GM11168 (cell line): ENCODE data around the gene UBA52.
"Not testable (repeated sequence)": the region's sequence is repeated elsewhere in the genome, so short reads cannot be mapped to it uniquely, and the experiment has no call there.

Experiments used
- in situ Hi-C: fragments of 300-500 bp; cut with MboI; formaldehyde crosslinking; loops from one replicate; pipeline ENCODE4 v1.12.0; 2022; ENCODE audit warnings: low sequenced_read_pairs; ENCODE audit not compliant: unreplicated experiment

Gene UBA52

DNA sequence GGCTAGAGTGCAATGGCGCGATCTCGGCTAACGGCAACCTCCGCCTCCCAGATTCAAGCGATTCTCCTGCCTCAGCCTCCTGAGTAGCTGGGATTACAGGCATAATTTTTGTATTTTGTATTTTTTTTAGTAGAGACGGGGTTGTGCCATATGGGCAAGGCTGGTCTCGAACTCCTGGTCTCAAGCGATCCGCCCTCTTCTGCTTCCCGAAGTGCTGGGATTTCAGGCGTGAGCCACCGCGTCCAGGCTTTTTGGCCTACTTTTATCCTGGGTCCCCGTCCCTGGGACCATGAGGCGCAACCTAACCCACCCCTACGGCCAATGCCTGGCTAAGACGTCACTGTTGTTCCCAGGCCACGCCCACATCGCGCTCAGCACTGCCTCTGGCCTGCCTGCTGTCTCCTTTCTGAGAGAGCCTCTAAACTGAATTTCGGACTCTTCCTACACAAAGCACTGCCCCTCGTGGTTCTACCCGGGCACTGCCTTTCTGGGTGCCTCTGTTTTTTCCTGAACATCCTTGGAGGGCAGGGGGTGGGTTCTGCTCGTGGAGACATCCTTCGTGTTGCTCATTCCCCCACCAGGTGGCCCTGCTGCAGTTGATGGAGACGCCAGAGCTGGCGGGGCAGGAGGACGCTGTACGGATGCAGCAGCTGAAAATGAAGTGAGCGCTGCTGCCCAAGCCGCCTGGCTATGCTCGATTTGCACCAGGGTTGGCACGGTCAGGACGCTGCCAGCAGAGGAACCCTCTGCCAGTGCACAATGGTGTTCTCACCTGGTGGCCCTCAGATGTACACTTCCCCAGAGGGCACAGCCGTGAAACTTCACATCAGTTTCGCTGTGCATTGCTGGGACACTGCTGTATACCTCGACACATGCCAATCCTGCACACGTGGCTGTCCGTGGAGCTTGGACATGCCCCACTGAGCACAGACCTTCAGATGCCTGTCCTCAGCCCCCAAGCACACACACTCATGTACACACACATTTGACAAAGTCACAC is 18.9 kb downstream of the UBA52 start:
- in situ Hi-C loops: no loop called here

DNA sequence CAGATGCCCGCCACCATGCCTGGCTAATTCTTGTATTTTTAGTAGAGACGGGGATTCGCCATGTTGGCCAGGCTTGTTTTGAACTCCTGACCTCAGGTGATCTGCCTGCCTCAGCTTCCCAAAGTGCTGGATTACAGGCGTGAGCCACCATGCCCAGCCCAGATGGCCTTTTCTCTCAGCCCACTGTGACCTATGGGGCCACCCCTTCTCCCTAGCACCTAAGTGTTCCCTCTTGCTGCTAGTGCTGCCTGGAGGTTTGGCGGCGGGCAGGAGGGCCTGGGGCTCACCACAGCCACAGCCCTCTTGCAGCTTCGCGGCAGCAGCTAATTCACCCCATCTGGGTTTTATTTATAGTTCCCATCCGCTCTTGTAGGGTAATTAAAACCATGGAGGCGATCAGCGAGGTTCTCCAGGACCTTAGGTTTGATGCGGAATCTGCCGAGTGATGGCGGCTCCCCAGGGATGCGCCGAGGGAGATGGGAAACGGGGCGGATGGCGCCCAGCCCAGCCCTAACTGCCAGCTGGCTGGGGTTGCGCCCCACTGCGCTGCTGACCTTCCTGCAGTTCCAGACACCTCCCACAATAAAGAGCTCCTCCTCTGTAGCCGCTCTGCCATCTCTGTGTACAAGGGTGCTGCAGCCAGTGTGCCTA is 20.2 kb downstream of the UBA52 start:
- in situ Hi-C loops: no loop called here

DNA sequence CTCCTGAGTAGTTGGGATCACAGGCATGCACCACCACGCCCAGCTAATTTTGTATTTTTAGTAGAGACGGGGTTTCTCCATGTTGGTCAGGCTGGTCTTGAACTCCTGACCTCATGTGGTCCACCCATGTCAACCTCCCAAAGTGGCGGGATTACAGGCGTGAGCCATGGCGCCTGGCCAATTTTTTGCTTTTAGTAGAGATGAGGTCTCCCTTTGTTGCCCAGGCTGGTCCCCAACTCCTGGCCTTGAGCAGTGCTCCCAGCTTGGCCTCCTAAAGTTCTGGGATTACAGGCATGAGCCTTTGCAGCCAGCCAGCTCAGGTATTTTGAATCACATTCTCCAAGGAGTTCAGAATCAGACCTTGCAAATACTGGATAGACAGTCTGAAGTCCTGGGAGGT is 21.1 kb downstream of the UBA52 start:
- in situ Hi-C loops: not testable (repeated sequence)

DNA sequence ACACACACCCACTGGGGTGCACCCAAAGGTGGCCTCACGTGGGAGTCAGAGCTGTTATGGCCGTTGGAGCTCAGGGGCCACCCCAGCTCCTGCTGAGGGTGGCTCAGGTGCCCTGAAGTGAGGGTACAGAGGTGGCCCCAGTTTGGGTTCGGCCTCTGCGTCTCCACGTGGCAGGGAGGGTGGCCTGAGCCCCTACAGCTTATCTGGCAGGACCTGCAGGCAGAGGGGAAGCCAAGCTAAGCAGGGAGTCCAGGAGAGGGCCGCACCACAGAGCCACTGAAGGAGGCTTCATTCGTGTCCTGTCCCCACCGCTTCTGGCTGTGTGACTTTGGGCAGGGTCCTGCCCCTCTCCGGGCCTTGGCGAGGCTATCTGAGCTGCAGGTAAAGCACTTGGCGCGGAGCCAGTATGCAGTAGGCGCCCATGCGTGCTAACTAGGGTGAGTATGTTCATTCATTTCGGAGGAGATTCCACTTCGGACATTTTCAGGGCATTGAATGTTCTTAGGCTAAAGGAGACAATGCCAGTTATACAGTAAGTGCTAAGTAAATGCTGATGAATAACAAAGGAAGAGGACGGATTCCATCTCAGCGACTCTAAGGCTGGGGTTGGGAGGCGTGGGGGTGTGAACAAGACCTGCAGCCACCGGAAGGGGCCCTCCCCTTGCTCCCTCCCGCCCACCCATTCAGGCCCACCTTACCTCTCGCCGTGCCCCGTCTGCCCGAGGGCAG is 21.9 kb downstream of the UBA52 start:
- in situ Hi-C loops: no loop called here

DNA sequence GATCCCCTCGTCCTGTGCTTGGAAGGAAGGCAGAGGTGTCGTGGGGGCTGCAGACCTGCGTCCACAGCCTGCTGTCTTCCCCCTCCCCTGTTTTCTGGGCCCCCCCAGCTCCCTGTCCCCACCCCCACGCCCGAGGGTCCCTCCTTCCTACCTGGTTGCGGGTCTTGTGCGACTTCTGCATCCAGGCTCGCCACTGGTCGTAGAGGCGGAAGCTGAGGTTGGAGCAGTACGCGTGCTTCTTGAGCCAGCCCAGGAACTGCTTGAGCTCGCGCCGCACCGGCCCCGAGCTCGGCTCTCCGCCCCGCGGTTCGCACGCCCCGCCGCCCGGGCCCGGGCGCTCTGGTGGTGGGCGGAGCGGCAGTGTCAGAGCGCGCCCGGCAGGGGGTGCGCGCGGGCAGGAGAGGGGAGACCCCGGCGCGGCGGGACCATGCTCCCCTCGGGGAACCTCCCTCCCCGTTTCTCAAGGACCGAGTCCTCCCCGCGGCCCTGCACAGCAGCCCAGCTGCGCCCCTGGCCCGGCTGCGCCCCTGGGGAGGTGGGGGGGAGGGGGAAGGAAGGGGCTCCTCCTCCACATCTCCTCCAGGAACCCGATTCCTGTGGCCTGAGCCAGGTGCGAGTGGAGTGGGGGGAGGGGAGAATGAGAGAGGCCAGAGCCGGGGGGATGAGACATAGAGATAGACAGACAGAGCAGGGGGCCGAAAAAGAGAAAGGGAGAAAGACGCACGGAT is 22.6 kb downstream of the UBA52 start:
- in situ Hi-C loops: no loop called here

DNA sequence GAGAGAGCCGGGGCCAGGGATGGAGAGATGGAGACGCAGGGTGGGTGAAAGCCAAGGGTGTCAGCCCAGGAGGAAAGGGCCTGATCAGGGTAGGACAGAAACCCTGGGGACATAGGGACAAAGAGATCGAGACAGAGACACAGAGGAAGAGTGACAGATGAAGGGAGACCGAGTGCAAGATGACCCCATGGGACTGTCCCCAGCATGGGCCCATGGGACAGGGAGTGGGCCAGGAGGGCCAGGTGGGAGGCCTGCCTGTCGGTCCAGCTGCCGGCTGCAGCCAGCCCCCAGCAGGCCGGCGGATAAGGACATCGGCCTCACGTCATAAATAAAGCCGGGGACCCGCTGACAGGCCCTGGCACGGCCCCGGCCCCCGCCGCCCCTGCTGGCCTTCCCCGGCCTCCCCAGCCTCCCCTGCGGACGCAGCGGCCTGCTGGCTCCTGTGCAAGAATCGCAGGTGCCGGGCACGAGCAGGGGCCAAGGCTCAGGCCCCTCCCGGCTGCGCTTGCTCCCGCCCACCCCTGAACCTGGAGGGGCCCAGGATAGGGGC is 23.2 kb downstream of the UBA52 start:
- in situ Hi-C loops: no loop called here

DNA sequence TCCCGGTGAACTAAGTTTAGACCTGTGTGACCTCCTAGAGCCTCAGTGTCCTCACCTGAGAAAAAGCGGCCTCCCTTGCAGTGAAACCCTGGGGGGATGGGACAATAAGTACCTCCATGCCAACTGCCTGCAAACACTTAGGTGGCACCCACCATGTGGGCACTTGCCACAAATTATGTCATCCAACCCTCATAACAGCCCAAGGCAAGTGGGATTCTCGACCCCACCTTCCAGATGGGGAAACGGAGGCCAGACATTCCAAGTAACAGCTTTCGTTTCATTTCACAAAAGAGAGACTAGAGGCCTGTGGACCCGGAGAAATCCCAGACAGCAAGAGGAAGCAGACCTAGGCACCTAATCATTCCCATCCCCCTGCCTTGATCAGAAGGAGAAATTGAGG is 23.8 kb downstream of the UBA52 start:
- in situ Hi-C loops: no loop called here

DNA sequence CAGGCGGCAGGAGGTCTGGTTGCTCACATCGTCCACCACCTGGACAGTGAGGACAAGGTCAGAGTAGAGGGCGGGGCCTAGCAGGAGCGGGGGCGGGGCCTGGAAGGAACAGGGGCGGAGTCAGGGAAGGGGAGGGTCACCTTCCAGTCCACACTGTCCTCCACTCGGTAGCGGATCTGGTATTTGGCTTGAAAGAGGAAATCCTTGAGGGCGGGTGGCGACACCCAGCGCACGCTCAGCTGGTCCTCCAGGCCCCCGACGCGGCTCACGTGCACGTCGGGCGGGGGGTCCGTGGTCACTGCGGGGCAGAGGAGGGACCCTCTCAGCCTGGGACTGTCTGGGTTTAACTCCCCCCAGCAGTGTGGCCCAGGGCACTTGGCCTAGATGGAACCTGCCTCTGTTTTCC is 25.1 kb downstream of the UBA52 start:
- in situ Hi-C loops: no loop called here

DNA sequence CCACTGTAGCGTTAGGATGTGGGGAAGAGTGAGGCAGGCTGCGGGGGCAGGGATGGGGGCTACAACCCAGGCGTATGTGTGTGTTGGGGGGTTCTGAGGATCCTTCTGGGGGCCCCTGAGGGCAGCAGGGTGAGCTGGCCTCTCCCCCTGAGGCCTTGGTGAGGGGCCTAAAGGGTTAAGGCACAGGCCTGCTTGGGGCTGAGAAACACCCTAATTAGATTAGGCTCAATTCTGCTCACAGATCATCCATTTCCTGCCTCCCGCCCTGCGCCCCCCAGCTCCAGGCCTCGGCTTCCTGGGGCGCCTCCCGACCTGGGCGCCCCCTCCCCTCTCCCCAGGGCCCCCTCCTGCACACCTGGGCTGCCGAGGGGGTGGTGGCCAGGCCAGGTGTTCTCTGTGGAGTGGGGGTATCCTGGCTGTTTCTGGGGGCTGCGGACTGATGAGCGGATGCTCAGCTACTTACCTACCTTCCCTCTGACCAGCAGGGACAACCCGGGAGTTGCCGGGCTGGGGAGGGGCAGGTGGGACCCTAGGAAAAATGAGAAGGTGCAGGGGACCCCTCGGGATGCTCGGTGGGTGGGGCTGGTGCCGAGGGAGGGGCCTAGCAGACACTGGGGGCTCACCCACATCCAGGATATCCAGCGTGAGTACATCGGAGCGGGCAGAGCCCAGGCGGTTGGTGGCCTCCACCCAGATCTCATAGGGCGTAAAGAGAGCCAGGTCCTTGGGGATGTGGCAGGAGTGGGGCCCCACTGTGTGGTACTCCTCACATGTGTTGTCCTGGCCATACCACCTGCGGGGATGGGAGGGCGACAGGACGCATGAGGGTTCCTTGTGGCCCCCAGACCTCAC is 26.4 kb downstream of the UBA52 start:
- in situ Hi-C loops: no loop called here

DNA sequence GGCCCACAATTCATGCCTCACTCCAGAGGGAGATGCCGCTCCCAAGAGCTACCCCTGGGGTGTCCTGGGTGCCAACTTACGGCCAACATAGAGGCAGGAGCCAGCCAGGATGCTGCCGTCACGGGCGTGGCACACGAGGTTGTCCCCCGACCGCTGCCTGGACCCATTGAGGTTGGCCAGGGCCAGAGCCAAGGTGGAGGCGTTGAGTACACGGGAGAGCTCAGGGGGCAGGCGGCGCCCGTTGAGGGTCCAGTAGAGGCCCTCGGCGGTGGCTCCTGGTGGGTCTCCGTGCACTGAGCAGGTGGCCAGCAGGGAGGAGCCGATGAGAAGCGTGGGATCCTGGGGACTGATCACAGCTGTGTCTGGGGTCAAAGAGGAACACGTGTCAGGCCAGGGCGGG is 27.8 kb downstream of the UBA52 start:
- in situ Hi-C loops: no loop called here

DNA sequence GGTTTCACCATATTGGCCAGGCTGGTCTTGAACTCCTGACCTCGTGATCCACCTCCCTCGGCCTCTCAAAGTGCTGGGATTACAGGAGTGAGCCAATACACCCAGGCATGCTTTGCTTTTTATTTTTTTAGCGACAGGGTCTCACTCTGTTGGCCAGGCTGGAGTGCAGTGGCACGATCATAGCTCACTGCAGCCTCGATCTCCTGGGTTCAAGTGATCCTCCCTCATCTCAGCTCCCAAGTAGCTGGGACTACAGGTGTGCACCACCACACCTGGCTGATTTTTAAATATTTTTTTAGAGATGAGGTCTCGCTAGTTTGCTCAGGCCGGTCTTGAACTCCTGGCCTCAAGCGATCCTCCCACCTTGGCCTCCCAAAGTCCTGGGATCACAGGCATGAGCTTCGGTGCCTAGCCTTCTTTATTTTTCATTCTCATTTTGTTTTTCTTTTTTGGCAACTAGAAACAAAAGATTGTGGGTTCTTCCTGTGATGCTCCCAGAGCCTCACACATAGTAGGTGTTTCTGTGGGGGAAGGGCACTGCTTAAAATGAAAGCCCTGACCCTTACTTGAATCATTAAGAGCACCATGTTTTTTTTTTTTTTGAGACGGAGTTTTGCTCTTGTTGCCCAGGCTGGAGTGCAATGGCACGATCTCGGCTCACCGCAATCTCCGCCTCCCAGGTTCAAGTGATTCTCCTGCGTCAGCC is 29.2 kb downstream of the UBA52 start:
- in situ Hi-C loops: not testable (repeated sequence)

DNA sequence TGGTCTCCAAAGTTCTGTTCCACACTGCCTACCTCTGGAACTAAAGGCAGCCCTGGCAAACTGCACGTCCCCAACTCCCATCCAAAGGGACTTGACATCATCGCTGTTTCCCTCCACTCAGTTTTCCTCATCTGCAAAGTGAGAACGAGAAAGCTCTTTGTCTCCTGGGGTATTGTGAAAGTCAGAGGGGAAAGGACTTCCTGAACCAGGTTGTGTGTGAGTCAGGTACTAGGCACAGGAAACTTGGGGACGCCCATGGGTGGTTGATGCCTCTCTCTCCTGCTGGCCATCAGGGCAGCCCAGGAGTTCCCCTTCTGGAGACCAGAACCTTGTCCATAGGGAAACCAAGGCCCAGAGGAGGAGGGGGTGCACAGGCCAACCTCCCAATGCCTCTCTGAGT is 30.2 kb downstream of the UBA52 start:
- in situ Hi-C loops: no loop called here

DNA sequence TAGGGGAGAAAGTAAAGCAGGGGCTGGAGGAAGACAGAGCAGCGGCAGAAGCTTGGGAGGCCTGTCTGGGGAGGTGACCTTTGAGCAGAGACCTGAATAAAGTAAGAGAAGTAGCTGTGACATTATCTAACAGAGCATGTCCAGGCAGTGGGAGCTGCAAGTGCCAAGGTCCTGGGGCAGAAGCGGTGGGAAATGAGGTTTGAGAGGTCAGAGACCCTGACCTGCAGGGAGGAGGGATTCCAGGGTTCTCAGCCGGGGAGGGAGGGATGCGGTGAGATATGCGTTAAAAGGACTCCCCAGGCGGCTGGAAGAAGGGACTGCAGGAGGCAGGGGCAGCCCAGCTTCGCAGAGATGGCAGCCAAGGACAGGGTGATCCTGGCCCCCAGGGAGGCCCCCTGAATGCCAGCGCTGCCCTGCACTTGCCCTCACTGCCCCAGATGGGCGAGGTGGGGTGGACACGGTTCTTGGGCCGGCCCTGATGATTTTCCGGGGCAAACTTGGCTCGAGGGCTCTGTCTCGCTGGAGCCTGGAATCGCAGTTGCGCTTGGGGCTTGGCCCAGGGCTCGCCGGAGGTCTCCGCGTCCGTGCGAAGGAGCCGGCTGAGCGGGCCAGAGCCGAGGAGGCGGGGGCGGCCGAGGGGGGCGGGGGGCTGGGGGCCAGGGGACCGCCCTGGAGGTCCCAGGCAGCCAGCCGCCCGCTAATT is 31.7 kb downstream of the UBA52 start:
- in situ Hi-C loops: no loop called here

DNA sequence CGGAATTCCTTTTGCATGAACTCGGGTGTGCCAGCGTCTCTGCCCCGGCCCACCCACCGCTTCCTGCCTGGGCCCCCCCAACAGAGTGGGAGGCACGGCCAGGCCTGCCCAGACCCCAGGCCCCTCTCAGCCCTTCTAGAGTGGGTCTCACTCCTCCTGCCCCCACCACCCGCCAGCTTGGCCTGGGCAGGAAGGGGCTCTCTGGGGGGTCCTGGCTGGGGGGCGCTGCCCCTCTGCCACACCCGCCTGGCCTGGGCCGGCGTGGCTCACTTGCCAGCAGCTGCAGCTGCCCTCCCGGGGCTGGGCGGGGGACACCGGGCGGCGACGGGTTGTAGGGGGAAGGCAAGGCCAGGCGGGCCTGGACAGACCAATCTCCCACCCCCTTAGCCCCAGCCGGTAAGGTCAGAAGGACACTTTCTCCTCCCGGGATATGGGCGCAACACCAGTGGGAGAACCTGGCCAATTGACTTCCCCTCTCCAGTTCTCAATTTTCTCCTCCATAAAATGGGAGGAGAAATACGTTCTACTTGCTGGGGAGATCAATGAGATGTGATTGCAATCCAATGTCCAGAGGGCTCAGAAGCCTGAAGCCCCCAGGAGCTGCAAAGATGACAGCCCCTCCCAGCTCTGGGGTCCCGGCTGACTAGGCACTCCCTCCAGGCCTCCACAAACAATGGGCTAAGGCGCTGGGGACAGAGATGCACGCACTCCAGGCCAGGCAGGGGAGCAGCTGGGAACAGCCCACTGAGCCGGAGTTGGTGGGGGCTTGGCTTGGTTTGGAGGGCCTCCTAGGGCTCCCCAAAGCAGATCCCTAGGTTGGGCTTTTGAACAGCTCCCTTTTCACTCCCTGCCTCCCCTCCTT is 32.5 kb downstream of the UBA52 start:
- in situ Hi-C loops: no loop called here

DNA sequence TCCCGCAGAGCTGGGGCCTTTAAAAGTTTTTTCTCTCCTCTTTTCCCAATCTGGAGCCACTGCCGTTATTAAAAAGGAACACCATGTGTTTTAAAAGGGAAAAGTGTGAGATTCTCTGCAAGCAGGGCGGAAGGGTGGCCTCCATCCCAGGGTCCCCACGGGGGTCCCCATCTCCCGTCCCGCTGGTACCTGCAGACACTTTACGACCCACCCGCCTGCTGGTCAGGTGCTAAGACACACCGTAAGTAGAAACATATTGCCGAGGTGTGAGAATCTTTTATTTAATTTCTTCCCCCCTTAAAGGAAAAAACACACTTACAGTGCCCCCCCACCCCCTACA is 33.1 kb downstream of the UBA52 start:
- in situ Hi-C loops: no loop called here

DNA sequence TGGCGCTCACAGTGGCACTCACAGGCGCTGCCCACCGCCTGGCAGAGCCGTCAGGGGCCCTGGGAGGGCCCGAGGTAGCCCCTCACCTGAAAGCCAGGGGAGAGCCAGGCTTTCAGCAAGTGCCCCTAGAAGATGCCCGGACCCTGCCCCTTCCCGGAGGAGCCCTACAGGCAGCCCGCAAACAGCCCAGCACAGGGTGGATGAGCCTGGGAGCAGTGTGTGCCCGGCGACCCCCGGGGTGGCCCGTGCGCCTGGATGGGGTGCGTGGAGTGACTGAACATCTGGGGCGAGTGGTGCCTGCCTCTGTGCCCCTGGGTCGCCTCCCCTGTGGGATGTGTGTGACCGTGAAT is 33.5 kb downstream of the UBA52 start:
- in situ Hi-C loops: no loop called here

DNA sequence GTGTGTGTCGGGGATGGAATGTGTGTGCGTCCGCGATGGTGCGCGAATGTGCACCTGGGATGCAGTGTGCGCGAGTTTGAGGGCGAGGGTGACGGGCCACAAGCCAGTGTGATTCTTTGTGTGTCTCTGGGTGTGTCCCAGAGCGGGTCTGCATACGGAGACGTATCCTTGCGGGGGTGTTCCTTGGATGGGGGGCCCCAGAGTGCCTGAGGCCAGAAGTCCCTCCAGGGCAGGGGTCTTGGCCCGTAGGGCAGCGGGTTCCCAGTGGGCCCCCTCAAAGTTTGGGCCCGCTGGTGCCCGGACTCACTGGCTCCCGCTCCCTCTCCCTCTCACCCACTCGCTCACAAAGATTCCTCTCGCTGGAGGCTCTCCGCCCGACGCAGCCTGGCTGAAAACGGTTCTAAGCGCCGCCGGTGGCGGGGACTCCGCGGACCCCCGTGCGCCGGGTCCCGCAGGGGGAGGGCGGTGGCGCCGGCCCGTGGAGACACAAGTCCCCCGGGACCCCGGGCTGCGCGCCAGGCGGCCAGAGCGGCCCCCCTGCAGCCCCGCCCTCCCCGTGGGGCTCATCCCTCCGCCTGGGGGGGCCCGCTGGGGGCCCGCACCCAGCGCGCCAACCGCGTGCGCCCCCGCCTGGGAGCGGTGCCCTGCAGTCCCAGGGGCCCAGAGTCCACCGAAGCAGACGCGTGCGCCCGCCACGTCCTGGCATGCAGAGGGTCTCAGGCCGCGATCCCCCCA is 34.1 kb downstream of the UBA52 start:
- in situ Hi-C loops: no loop called here
